ENCODE results near the gene LCK. TPM values are rescaled to one million over a fixed set of nuclear protein-coding genes. Genes with fewer than 3 reads are reported as not detected.
"Not testable (repeated sequence)": the region's sequence is repeated elsewhere in the genome, so short reads cannot be mapped to it uniquely, and the experiment has no call there.

Gene LCK
- polyA plus RNA-seq, 4 donors, result 3.1 to 14.1 (median 4.0) TPM

GRCh38 chr1:32247452-32247851, 3.6 kb upstream of the LCK start:
- Histone ChIP-seq H3K4me3 (ENCODE audit: low read depth in 1 of 3, low read length in 3 of 3) (no peak overlapping the region), H3K36me3 (ENCODE audit: control insufficient read depth in 3 of 3, insufficient read depth in 2 of 3, low read depth in 1 of 3, low read length in 3 of 3) (no peaks in the 10 kb centered on the region), H3K27me3 (ENCODE audit: control insufficient read depth in 3 of 3, insufficient read depth in 3 of 3, low read length in 3 of 3) (no peaks in the 10 kb centered on the region), H3K9me3 (ENCODE audit: control insufficient read depth in 2 of 2, insufficient read depth in 1 of 2, low read depth in 1 of 2, low read length in 1 of 2) (no peaks in the 10 kb centered on the region), H3K4me1 (ENCODE audit: control insufficient read depth in 3 of 3, insufficient read depth in 2 of 3, low read depth in 1 of 3, low read length in 2 of 3) (peaks cover 0 to 21% (median 8%) of the 10 kb centered on the region in 3 donors), H3K27ac (ENCODE audit: low read depth in 1 of 3, low read length in 2 of 3) (peak overlapping the region in 1 of 3 donors; percentile 79)
- 76 to 84% (median 77%) methylated on average over 12 of the region's 12 CpGs for WGBS, 3 donors
- FAIRE-seq (no peak), DNase-seq (no peak)

GRCh38 chr1:32247983-32248889, 2.8 kb upstream of the LCK start:
- Histone ChIP-seq H3K27me3 (ENCODE audit: control insufficient read depth in 3 of 3, insufficient read depth in 3 of 3, low read length in 3 of 3) (no peaks in the 10 kb centered on the region), H3K36me3 (ENCODE audit: control insufficient read depth in 3 of 3, insufficient read depth in 2 of 3, low read depth in 1 of 3, low read length in 3 of 3) (no peaks in the 10 kb centered on the region), H3K4me1 (ENCODE audit: control insufficient read depth in 3 of 3, insufficient read depth in 2 of 3, low read depth in 1 of 3, low read length in 2 of 3) (peaks cover 0 to 21% (median 8%) of the 10 kb centered on the region in 3 donors), H3K4me3 (ENCODE audit: low read depth in 1 of 3, low read length in 3 of 3) (no peak overlapping the region), H3K9me3 (ENCODE audit: control insufficient read depth in 2 of 2, insufficient read depth in 1 of 2, low read depth in 1 of 2, low read length in 1 of 2) (no peaks in the 10 kb centered on the region), H3K27ac (ENCODE audit: low read depth in 1 of 3, low read length in 2 of 3) (peak overlapping the region in 2 of 3 donors; percentile 52 to 79)
- WGBS, 3 donors, result 5 to 9% (median 5%) methylated on average over 20 to 31 of the region's 31 CpGs
- FAIRE-seq (no peak), DNase-seq (peak; percentile 74 to 85)

- Histone ChIP-seq H3K27ac (ENCODE audit: low read depth in 1 of 3, low read length in 2 of 3) (peak overlapping the region; percentile 51 to 86 (median 56)), H3K27me3 (ENCODE audit: control insufficient read depth in 3 of 3, insufficient read depth in 3 of 3, low read length in 3 of 3) (no peaks in the 10 kb centered on the region), H3K9me3 (ENCODE audit: control insufficient read depth in 2 of 2, insufficient read depth in 1 of 2, low read depth in 1 of 2, low read length in 1 of 2) (no peaks in the 10 kb centered on the region), H3K4me1 (ENCODE audit: control insufficient read depth in 3 of 3, insufficient read depth in 2 of 3, low read depth in 1 of 3, low read length in 2 of 3) (peaks cover 0 to 21% (median 8%) of the 10 kb centered on the region in 3 donors), H3K36me3 (ENCODE audit: control insufficient read depth in 3 of 3, insufficient read depth in 2 of 3, low read depth in 1 of 3, low read length in 3 of 3) (no peaks in the 10 kb centered on the region), H3K4me3 (ENCODE audit: low read depth in 1 of 3, low read length in 3 of 3) (no peak overlapping the region)
- DNase-seq (peak; percentile 71 to 77), FAIRE-seq (no peak)
- 50 to 74% (median 53%) methylated on average over 9 of the region's 9 CpGs for WGBS, 3 donors
These were observed 1.1 kb upstream of the LCK start for GRCh38 chr1:32249831-32250525.

GRCh38 chr1:32255072-32256071, 4.3 kb downstream of the LCK start:
- Histone ChIP-seq H3K9me3 (ENCODE audit: control insufficient read depth in 2 of 2, insufficient read depth in 1 of 2, low read depth in 1 of 2, low read length in 1 of 2) (no peaks in the 10 kb centered on the region), H3K4me1 (ENCODE audit: control insufficient read depth in 3 of 3, insufficient read depth in 2 of 3, low read depth in 1 of 3, low read length in 2 of 3) (peaks cover 0 to 8% (median 0%) of the 10 kb centered on the region in 3 donors), H3K27me3 (ENCODE audit: control insufficient read depth in 3 of 3, insufficient read depth in 3 of 3, low read length in 3 of 3) (no peaks in the 10 kb centered on the region), H3K4me3 (ENCODE audit: low read depth in 1 of 3, low read length in 3 of 3) (peak overlapping the region in 1 of 3 donors; percentile 28), H3K27ac (ENCODE audit: low read depth in 1 of 3, low read length in 2 of 3) (peak overlapping the region in 1 of 3 donors; percentile 49), H3K36me3 (ENCODE audit: control insufficient read depth in 3 of 3, insufficient read depth in 2 of 3, low read depth in 1 of 3, low read length in 3 of 3) (no peaks in the 10 kb centered on the region)
- no peak for FAIRE-seq
- 61 to 75% (median 73%) methylated on average over 10 of the region's 10 CpGs for WGBS, 3 donors
- no peak for DNase-seq

- Histone ChIP-seq H3K4me3 (ENCODE audit: low read depth in 1 of 3, low read length in 3 of 3) (no peak overlapping the region), H3K27me3 (ENCODE audit: control insufficient read depth in 3 of 3, insufficient read depth in 3 of 3, low read length in 3 of 3) (no peaks in the 10 kb centered on the region), H3K9me3 (ENCODE audit: control insufficient read depth in 2 of 2, insufficient read depth in 1 of 2, low read depth in 1 of 2, low read length in 1 of 2) (no peaks in the 10 kb centered on the region), H3K4me1 (ENCODE audit: control insufficient read depth in 3 of 3, insufficient read depth in 2 of 3, low read depth in 1 of 3, low read length in 2 of 3) (no peaks in the 10 kb centered on the region), H3K36me3 (ENCODE audit: control insufficient read depth in 3 of 3, insufficient read depth in 2 of 3, low read depth in 1 of 3, low read length in 3 of 3) (no peaks in the 10 kb centered on the region), H3K27ac (ENCODE audit: low read depth in 1 of 3, low read length in 2 of 3) (peak overlapping the region in 1 of 3 donors; percentile 63)
- FAIRE-seq (no peak), DNase-seq (no peak)
- WGBS, 3 donors, result 57 to 74% (median 69%) methylated on average over 9 of the region's 9 CpGs
These were observed 5.6 kb downstream of the LCK start for GRCh38 chr1:32256473-32257226.

- FAIRE-seq (no peak), DNase-seq (no peak)
- no peaks in the 10 kb centered on the region for H3K9me3 ChIP-seq (ENCODE audit: control insufficient read depth in 2 of 2, insufficient read depth in 1 of 2, low read depth in 1 of 2, low read length in 1 of 2)
- no peak overlapping the region for H3K4me3 ChIP-seq (ENCODE audit: low read depth in 1 of 3, low read length in 3 of 3)
- no peaks in the 10 kb centered on the region for H3K4me1 ChIP-seq (ENCODE audit: control insufficient read depth in 3 of 3, insufficient read depth in 2 of 3, low read depth in 1 of 3, low read length in 2 of 3)
- peak overlapping the region in 1 of 3 donors; percentile 13 for H3K27ac ChIP-seq (ENCODE audit: low read depth in 1 of 3, low read length in 2 of 3)
- no peaks in the 10 kb centered on the region for H3K27me3 ChIP-seq (ENCODE audit: control insufficient read depth in 3 of 3, insufficient read depth in 3 of 3, low read length in 3 of 3)
- 86 to 98% (median 91%) methylated on average over 6 of the region's 6 CpGs for WGBS, 3 donors
- no peaks in the 10 kb centered on the region for H3K36me3 ChIP-seq (ENCODE audit: control insufficient read depth in 3 of 3, insufficient read depth in 2 of 3, low read depth in 1 of 3, low read length in 3 of 3)
These were observed 6.1 kb downstream of the LCK start for GRCh38 chr1:32257227-32257508.

GRCh38 chr1:32263236-32263593, 12.2 kb downstream of the LCK start:
- H3K9me3 ChIP-seq (ENCODE audit: control insufficient read depth in 2 of 2, insufficient read depth in 1 of 2, low read depth in 1 of 2, low read length in 1 of 2); DNase-seq; H3K4me1 ChIP-seq (ENCODE audit: control insufficient read depth in 3 of 3, insufficient read depth in 2 of 3, low read depth in 1 of 3, low read length in 2 of 3); H3K4me3 ChIP-seq (ENCODE audit: low read depth in 1 of 3, low read length in 3 of 3); FAIRE-seq; H3K27me3 ChIP-seq (ENCODE audit: control insufficient read depth in 3 of 3, insufficient read depth in 3 of 3, low read length in 3 of 3); H3K36me3 ChIP-seq (ENCODE audit: control insufficient read depth in 3 of 3, insufficient read depth in 2 of 3, low read depth in 1 of 3, low read length in 3 of 3); H3K27ac ChIP-seq (ENCODE audit: low read depth in 1 of 3, low read length in 2 of 3): not testable (repeated sequence)
- 92 to 99% (median 95%) methylated on average over 4 of the region's 4 CpGs for WGBS, 3 donors

Data from small intestine (tissue), 7 donors.